Measurements from ENCODE around the gene KLLN. TPM values are rescaled to one million over a fixed set of nuclear protein-coding genes. Genes with fewer than 3 reads are reported as not detected.

The KLLN gene
- total RNA-seq, 1 experiment from 2014 or later, result 1.3 TPM

DNA sequence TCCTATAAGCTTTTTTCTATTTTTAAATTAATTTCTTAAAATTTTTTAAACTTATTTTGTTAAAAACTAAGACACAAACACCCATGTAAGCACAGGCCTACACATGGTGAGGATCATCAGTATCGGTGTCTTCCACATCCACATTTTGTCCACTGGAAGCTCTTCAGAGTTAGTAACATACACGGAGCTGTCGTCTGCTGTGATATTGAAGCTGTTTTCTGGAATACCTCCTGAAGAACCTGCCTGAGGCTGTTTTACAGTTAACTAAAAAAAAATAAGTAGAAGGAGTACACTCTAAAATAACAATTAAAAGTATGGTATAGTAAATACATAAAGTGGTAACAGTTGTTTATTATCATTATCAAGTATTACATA lies 17.7 kb downstream of the KLLN start:
- peak; percentile 57 for ATAC-seq
- CTCF ChIA-PET, result no interaction called here
- H3K9me3 ChIP-seq (ENCODE audit: control insufficient read depth, insufficient read depth, low read depth, low read length), result no peaks in the 10 kb centered on the region
- H3K27me3 ChIP-seq (ENCODE audit: control insufficient read depth, insufficient read depth, low read length), result no peaks in the 10 kb centered on the region
- POLR2A ChIA-PET, result interaction anchor here (0.5 to 0.6 kb wide), 4 partner anchors 184 to 1142 kb away, joined by 3 to 9 read pairs (median 4); no protein-coding TSS in a partner anchor
- no peak for DNase-seq (ENCODE audit: low read depth, low spot score)
- no TSS peak for BruUV-seq (replicated peaks)
- in situ Hi-C loops (cut with HindIII; ENCODE audit: low pct_unique_long_range_greater_than_20kb, low sequenced_read_pairs) (no loop called here), intact Hi-C loops (cut with micrococcal nuclease; ENCODE audit: unreplicated experiment) (no loop called here)
- H3K4me3 ChIP-seq (ENCODE audit: low read depth in 2 of 2, low read length in 2 of 2), result 0 out of 4 replicates have a peak overlapping the region, but pooled peaks of 1 of the 2 experiments have one; percentile 1
- H3K36me3 ChIP-seq (ENCODE audit: control insufficient read depth, insufficient read depth, low read length), result no peaks in the 10 kb centered on the region
- peak overlapping the region; percentile 72 for H3K27ac ChIP-seq (ENCODE audit: low read length)
- TF ChIP-seq, protein P1, sequence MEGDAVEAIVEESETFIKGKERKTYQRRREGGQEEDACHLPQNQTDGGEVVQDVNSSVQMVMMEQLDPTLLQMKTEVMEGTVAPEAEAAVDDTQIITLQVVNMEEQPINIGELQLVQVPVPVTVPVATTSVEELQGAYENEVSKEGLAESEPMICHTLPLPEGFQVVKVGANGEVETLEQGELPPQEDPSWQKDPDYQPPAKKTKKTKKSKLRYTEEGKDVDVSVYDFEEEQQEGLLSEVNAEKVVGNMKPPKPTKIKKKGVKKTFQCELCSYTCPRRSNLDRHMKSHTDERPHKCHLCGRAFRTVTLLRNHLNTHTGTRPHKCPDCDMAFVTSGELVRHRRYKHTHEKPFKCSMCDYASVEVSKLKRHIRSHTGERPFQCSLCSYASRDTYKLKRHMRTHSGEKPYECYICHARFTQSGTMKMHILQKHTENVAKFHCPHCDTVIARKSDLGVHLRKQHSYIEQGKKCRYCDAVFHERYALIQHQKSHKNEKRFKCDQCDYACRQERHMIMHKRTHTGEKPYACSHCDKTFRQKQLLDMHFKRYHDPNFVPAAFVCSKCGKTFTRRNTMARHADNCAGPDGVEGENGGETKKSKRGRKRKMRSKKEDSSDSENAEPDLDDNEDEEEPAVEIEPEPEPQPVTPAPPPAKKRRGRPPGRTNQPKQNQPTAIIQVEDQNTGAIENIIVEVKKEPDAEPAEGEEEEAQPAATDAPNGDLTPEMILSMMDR (IDR thresholded peaks at IDR 0.05), result no peak
- TF ChIP-seq POLR2AphosphoS5 (IDR thresholded peaks at IDR 0.05; ENCODE audit: low read depth, low read length), result no peak
- TF ChIP-seq, protein P2, sequence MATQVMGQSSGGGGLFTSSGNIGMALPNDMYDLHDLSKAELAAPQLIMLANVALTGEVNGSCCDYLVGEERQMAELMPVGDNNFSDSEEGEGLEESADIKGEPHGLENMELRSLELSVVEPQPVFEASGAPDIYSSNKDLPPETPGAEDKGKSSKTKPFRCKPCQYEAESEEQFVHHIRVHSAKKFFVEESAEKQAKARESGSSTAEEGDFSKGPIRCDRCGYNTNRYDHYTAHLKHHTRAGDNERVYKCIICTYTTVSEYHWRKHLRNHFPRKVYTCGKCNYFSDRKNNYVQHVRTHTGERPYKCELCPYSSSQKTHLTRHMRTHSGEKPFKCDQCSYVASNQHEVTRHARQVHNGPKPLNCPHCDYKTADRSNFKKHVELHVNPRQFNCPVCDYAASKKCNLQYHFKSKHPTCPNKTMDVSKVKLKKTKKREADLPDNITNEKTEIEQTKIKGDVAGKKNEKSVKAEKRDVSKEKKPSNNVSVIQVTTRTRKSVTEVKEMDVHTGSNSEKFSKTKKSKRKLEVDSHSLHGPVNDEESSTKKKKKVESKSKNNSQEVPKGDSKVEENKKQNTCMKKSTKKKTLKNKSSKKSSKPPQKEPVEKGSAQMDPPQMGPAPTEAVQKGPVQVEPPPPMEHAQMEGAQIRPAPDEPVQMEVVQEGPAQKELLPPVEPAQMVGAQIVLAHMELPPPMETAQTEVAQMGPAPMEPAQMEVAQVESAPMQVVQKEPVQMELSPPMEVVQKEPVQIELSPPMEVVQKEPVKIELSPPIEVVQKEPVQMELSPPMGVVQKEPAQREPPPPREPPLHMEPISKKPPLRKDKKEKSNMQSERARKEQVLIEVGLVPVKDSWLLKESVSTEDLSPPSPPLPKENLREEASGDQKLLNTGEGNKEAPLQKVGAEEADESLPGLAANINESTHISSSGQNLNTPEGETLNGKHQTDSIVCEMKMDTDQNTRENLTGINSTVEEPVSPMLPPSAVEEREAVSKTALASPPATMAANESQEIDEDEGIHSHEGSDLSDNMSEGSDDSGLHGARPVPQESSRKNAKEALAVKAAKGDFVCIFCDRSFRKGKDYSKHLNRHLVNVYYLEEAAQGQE (IDR thresholded peaks at IDR 0.05; ENCODE audit: insufficient read depth in 1 of 2, low read depth in 2 of 2, low read length in 1 of 2), result no peak
- no peak for TF ChIP-seq TCF7L2 (IDR thresholded peaks at IDR 0.05; ENCODE audit: low read depth, low read length)
- no peak for TF ChIP-seq SIN3A (IDR thresholded peaks at IDR 0.05; ENCODE audit: borderline replicate concordance, insufficient read depth, low read depth, low read length)
- peaks cover 28% of the 10 kb centered on the region for H3K4me1 ChIP-seq (ENCODE audit: control insufficient read depth, insufficient read depth, low read length)

DNA sequence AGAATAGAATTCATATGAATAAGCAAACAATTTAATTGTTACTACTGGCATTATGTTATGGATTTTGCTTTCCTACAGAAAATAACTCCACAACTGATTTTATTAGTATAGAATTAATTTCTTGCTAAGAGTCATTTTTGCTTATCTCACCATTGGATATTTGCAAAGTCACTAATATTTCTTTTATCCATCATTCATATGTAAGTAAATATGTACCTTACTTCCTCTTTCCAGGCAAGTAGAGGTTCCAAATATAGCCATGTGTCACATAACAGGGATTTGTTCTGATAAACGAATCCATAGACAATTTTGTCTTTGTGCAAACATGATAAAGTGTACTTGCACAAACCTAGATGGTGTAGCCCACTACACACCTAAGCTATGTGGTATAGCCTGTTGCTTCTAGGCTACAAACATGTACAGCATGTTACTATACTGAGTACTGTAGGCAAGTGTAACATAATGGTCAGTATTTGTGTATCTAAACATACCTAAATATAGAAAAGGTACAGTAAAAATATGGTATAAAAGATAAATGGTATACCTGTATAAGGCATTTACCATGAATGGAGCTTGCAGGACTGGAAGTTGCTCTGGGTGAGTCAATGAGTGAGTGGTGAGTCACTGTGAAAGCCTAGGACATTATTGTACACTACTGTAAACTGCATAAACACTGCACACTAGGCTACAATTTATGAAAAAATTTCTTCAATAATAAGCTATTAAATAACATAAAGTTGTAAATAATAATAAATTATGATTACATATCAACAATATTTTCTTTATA lies 18.3 kb downstream of the KLLN start:
- in situ Hi-C loops (cut with HindIII; ENCODE audit: low pct_unique_long_range_greater_than_20kb, low sequenced_read_pairs), result no loop called here
- POLR2A ChIA-PET, result interaction anchor here (0.5 to 0.6 kb wide), 4 partner anchors 183 to 1143 kb away, joined by 3 to 9 read pairs (median 4); no protein-coding TSS in a partner anchor
- no TSS peak for BruUV-seq (replicated peaks)

More for the DNA sequence above, 18.3 kb downstream of the KLLN start:
- H3K4me1 ChIP-seq (ENCODE audit: control insufficient read depth, insufficient read depth, low read length), result peaks cover 25% of the 10 kb centered on the region
- intact Hi-C loops (cut with micrococcal nuclease; ENCODE audit: unreplicated experiment), result no loop called here
- DNase-seq (ENCODE audit: low read depth, low spot score), result peak; percentile 72
- peak overlapping the region; percentile 72 for H3K27ac ChIP-seq (ENCODE audit: low read length)
- no peaks in the 10 kb centered on the region for H3K9me3 ChIP-seq (ENCODE audit: control insufficient read depth, insufficient read depth, low read depth, low read length)
- TF ChIP-seq POLR2AphosphoS5 (IDR thresholded peaks at IDR 0.05; ENCODE audit: low read depth, low read length) (no peak), TCF7L2 (IDR thresholded peaks at IDR 0.05; ENCODE audit: low read depth, low read length) (no peak), SIN3A (IDR thresholded peaks at IDR 0.05; ENCODE audit: borderline replicate concordance, insufficient read depth, low read depth, low read length) (no peak)
- TF ChIP-seq, protein P2 (IDR thresholded peaks at IDR 0.05; ENCODE audit: insufficient read depth in 1 of 2, low read depth in 2 of 2, low read length in 1 of 2), result no peak
- TF ChIP-seq, protein P1 (IDR thresholded peaks at IDR 0.05), result no peak
- CTCF ChIA-PET, result no interaction called here
- H3K36me3 ChIP-seq (ENCODE audit: control insufficient read depth, insufficient read depth, low read length), result no peaks in the 10 kb centered on the region
- H3K4me3 ChIP-seq (ENCODE audit: low read depth in 2 of 2, low read length in 2 of 2), result no peak overlapping the region
- peak; percentile 71 for ATAC-seq
- no peaks in the 10 kb centered on the region for H3K27me3 ChIP-seq (ENCODE audit: control insufficient read depth, insufficient read depth, low read length)
